GM10266 (cell line): ENCODE data around the gene GALNT9.
"Not testable (repeated sequence)": the region's sequence is repeated elsewhere in the genome, so short reads cannot be mapped to it uniquely, and the experiment has no call there.

ENCODE experiments used
- DNase-seq: peaks from one replicate; pipeline ENCODE4 v3.0.0; 2012; ENCODE audit errors: extremely low spot score
- TF ChIP-seq, protein P1 (sequence below): IDR thresholded peaks from 2 replicates; pipeline ENCODE4 v1.5.1; 2012; ENCODE audit warnings: mild to moderate bottlenecking, low read depth; ENCODE audit not compliant: control insufficient read depth, insufficient read depth; ENCODE audit errors: missing control alignments

GALNT9 gene

DNA sequence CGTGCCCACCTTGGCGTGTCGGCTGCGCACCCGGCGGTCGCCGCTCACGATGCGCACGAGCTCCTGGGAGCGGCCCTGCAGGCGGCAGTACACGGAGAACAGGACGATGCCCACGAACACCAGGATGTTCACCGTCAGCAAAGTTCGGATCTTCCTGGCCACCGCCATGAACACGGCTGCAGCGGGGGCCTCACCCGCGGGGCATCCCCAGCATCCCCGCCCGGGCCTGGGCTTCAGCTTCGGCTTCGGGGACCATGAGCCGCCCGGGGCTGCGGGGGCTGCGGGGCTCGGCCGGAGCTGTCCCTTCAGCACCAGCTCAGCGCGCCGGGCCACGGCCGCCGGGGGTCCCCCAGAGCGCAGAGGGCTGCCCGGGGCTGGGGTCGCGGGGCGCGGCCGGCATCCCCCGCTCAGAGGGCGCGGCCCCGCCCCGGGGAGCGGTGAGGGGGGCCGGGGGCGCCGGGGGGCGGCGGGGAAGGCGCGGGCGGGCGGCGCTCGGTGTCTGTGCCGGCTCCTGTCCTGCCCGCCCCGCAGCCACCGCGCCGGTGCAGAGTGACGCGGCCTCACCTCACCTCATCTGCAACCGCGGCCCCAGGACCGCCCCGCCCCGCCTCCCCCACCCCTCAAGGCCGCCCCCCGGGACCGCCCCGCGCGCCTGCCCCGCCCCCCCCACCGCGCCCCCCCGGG lies at the start of gene GALNT9:
GALNT9 (minus strand) TSS at position 554 of the 684 bp plus-strand sequence; CDS start at position 168, 386 bp downstream.
- TF ChIP-seq, protein P1, sequence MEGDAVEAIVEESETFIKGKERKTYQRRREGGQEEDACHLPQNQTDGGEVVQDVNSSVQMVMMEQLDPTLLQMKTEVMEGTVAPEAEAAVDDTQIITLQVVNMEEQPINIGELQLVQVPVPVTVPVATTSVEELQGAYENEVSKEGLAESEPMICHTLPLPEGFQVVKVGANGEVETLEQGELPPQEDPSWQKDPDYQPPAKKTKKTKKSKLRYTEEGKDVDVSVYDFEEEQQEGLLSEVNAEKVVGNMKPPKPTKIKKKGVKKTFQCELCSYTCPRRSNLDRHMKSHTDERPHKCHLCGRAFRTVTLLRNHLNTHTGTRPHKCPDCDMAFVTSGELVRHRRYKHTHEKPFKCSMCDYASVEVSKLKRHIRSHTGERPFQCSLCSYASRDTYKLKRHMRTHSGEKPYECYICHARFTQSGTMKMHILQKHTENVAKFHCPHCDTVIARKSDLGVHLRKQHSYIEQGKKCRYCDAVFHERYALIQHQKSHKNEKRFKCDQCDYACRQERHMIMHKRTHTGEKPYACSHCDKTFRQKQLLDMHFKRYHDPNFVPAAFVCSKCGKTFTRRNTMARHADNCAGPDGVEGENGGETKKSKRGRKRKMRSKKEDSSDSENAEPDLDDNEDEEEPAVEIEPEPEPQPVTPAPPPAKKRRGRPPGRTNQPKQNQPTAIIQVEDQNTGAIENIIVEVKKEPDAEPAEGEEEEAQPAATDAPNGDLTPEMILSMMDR: no peak
- DNase-seq: no peak

DNA sequence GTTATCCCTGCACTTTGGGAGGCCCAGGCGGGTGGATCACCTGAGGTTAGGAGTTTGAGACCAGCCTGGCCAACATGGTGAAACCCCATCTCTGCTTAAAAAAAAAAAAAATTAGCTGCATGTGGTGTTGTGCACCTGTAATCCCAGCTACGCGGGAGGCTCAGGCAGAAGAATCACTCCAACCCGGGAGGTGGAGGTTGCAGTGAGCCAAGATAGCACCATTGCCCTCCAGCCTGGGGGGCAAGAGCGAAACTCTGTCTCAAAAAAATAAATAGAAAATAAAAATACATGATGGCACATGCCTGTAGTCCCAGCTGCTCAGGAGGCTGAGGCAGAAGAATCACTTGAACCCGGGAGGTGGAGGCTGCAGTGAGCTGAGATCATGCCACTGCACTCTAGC lies 49.7 kb upstream of the GALNT9 start:
- not testable (repeated sequence) for DNase-seq

DNA sequence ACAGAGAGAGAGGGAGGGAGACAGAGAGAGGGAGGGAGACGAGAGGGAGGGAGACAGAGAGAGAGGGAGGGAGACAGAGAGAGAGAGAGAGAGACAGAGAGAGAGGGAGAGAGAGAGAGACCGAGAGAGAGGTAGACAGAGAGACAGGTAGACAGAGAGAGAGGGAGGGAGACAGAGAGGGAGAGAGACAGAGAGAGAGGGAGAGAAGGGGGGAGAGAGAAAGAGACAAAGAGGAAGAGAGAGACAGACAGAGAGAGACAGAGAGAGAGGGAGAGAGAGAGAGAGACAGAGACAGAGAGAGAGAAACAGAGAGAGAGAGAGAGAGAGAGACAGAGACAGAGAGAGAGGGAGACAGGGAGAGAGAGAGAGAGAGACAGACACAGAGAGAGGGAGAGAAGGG lies 47.8 kb upstream of the GALNT9 start:
- DNase-seq: no peak
- TF ChIP-seq, protein P1: no peak

DNA sequence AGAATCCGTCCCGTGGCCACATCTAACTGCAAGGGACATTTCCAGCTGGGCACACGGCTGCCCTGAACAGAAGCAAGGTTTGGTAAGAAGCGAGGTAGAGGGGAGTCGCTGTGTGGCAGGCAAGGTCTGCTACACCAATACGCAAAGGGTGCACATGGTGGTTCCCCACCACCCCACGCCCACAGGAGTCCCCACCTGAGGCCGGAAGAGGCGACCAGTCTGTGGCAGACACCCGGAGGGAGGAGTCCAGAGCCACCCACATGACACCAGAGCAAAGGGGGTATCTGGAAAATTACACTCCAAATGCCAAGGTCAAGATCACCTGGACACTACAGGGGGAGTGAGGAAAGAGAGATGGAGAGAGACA lies 47.1 kb upstream of the GALNT9 start:
- TF ChIP-seq, protein P1: no peak
- DNase-seq: no peak

DNA sequence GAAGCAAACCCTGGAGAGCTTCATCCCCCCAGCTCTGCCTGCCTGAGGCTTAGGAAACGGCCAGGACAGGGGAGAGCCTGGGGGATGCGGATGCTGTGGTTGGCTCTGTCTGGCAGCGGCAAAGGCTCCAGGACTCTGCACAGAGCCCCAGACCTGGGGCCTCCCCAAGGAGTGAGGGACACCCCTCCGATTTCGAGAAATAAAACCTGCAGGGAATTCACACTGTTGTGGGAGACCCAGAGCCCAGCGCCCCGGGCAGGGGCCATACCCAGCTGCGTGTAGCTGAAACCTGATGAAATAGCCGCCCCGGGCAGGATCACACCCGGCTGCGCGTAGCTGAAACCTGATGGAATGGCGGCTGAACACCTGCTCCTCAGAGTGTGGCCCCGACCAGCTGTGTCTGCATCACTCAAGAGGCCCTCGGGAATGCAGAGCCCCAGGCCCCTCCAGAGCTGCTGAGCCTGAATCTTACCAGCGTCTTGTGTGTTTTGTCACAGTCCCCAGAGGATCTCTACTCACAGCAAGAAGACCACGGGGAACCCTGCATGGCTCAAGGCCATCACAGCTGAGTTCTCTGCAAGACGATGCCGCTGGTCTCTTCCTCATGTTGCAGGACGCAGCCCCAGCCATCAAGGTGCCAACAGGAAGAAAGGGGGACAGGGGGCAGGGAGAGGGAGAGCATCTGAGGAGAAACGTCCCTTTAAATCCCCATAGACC lies 46.5 kb upstream of the GALNT9 start:
- TF ChIP-seq, protein P1: no peak
- no peak for DNase-seq

DNA sequence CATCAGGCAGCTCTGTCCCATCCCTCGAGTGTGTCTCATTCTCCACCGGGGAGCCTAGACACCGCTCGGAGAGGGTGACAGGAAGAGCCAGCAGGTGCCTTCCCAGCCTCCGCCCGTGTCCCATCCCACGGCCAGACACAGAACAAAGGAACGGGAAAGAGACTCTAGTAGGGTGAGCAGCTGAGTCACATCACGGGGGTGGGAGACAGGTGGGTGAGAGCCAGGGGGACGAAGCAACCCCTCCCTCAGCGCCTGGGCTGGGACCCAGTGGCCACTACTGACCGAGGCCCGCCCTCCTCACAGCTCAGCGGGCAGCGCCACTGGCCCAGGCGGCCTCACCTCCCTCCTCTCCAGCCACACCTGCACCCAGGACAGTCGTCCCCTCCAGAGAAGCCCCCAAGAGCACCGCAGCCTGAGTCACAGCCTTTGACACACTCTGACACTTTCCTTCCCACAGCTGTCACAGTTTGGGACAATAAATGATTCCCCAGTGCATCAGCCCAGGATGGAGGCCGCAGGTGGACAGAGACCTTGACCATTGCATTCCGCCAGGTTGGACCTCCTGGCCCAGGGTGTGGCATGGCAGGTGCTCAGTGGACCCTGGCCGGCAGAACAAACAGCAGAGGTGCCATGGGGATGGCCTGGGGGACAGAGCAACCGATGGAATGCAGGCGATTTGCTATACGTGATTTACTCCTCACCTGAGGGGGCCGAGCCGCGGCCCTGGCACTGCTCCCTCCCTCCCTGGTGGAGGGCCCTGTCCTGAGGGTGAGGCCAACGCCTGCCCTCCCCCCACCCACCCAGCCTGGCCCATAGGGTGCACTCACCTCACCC lies 45.4 kb upstream of the GALNT9 start:
- no peak for DNase-seq
- TF ChIP-seq, protein P1: no peak

DNA sequence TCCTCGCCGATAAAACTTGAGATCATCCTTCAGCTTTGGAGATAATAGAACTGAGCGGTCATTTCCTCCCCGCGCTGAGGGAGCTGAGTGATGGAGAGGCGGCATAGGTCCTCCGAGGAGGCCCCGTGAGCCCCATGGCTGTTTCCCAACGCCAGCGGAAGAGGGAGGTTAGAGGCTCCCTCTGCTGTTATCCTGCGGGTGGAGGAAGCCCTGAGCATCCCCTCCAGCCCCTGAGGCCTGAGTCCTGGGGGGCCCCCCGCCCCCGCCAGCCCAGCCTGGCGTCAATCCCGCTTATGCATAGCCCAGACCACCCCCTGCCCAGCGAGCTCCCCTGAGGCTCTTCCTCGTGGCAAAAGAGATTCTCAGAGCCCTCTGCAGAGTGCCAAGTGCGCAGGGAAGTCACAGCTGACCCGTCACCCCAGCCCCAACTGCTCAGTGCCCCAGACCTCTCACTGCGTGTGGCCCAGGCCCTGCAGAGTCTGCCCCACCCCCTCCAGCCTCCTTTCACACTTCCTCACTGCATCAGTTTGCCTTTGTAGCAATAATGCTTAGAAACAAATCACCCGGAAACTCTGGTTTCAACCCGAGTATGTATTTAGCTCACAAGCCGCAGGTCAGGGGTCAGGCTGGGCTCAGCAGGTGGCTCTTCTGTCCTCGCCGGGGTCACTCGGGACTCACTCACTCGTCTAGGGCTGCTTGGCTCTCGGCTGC lies 44.7 kb upstream of the GALNT9 start:
- TF ChIP-seq, protein P1: no peak

More for the DNA sequence above, 44.7 kb upstream of the GALNT9 start:
- no peak for DNase-seq
